ENCODE data around the gene OCA2.
A peak's percentile ranks its signal among the peaks of the same experiment; 100 is the strongest.
"Not testable (repeated sequence)": the region's sequence is repeated elsewhere in the genome, so short reads cannot be mapped to it uniquely, and the experiment has no call there.

Gene OCA2

GRCh38 chr15:28023422-28023821 lies 75.7 kb downstream of the OCA2 start:
- no peak for DNase-seq (ENCODE audit: low read depth)

GRCh38 chr15:28022961-28023360 lies 76.2 kb downstream of the OCA2 start:
- DNase-seq (ENCODE audit: low read depth), result no peak

GRCh38 chr15:28022181-28022580 lies 76.9 kb downstream of the OCA2 start:
- no peak for DNase-seq (ENCODE audit: low read depth)

- peak; percentile 64 for DNase-seq (ENCODE audit: low read depth)
Observed at GRCh38 chr15:28021281-28022039, 77.7 kb downstream of the OCA2 start.

- no peak for DNase-seq (ENCODE audit: low read depth)
Observed at GRCh38 chr15:28020644-28021043, 78.5 kb downstream of the OCA2 start.

GRCh38 chr15:28019594-28020309 lies 79.4 kb downstream of the OCA2 start:
- no peak for DNase-seq (ENCODE audit: low read depth)

- DNase-seq (ENCODE audit: low read depth), result no peak
Observed at GRCh38 chr15:28018291-28019044, 80.6 kb downstream of the OCA2 start.

- DNase-seq (ENCODE audit: low read depth), result no peak
Observed at GRCh38 chr15:28017423-28017924, 81.6 kb downstream of the OCA2 start.

- DNase-seq (ENCODE audit: low read depth), result no peak
Observed at GRCh38 chr15:28015855-28016254, 83.3 kb downstream of the OCA2 start.

- no peak for DNase-seq (ENCODE audit: low read depth)
Observed at GRCh38 chr15:28014623-28015200, 84.4 kb downstream of the OCA2 start.

GRCh38 chr15:28013976-28014375 lies 85.1 kb downstream of the OCA2 start:
- DNase-seq (ENCODE audit: low read depth), result no peak

- no peak for DNase-seq (ENCODE audit: low read depth)
Observed at GRCh38 chr15:28013480-28013879, 85.6 kb downstream of the OCA2 start.

- DNase-seq (ENCODE audit: low read depth), result no peak
Observed at GRCh38 chr15:28012231-28012630, 86.9 kb downstream of the OCA2 start.

GRCh38 chr15:28008175-28008574 lies 90.9 kb downstream of the OCA2 start:
- not testable (repeated sequence) for DNase-seq (ENCODE audit: low read depth)

GRCh38 chr15:28006116-28006905 lies 92.8 kb downstream of the OCA2 start:
- DNase-seq (ENCODE audit: low read depth), result no peak

- DNase-seq (ENCODE audit: low read depth), result no peak
Observed at GRCh38 chr15:28005004-28005527, 94.0 kb downstream of the OCA2 start.

- no peak for DNase-seq (ENCODE audit: low read depth)
Observed at GRCh38 chr15:28004143-28005003, 94.7 kb downstream of the OCA2 start.

GRCh38 chr15:28003302-28004037 lies 95.6 kb downstream of the OCA2 start:
- no peak for DNase-seq (ENCODE audit: low read depth)

GRCh38 chr15:28002867-28003266 lies 96.2 kb downstream of the OCA2 start:
- no peak for DNase-seq (ENCODE audit: low read depth)

Data from non-pigmented ciliary epithelial cell (primary cell).